Upper lobe of left lung (tissue), 6 donors: ENCODE measurements around the gene SCFD2. TPM values are rescaled to one million over a fixed set of nuclear protein-coding genes. Genes with fewer than 3 reads are reported as not detected.

ENCODE experiments used
- ATAC-seq, 2 donors: fragments of 200-7000 bp; cut with Tn5 transposase; one replicate each; pipeline ENCODE4 v1.9.1; 2022; ENCODE audit warnings: mild to moderate bottlenecking in 2 of 2, moderate library complexity in 2 of 2; ENCODE audit not compliant: low FRiP score in 2 of 2
- DNase-seq, 2 donors: peaks; one replicate each; pipeline ENCODE4 v3.0.0-alpha.2; 2019 to 2020
- H3K27ac ChIP-seq, 4 donors: fragments of 200-600 bp; sonication (generic); one replicate each; pipeline ENCODE4 v1.5.1; 2016 to 2019
- H3K27me3 ChIP-seq, 4 donors: fragments of 200-600 bp; sonication (generic); one replicate each; pipeline ENCODE4 v1.5.1; 2017 to 2019
- H3K36me3 ChIP-seq, 4 donors: fragments of 200-600 bp; sonication (generic); one replicate each; pipeline ENCODE4 v1.5.1; 2016 to 2019
- H3K4me1 ChIP-seq, 4 donors: fragments of 200-600 bp; sonication (generic); one replicate each; pipeline ENCODE4 v1.5.1; 2018 to 2019
- H3K4me3 ChIP-seq, 4 donors: fragments of 200-600 bp; sonication (generic); one replicate each; pipeline ENCODE4 v1.5.1; 2017 to 2019; ENCODE audit warnings: mild to moderate bottlenecking in 2 of 4, moderate library complexity in 1 of 4
- H3K9me3 ChIP-seq, 4 donors: fragments of 200-600 bp; sonication (generic); one replicate each; pipeline ENCODE4 v1.5.1; 2018 to 2019
- CTCF ChIP-seq, 6 experiments: fragments of 450-650 bp in 4 of 6; fragments of 200-600 bp in 2 of 6; sonication (generic) in 2 of 6; IDR thresholded peaks; one replicate each; pipeline ENCODE4 v1.5.1; 2016 to 2019; ENCODE audit warnings: antibody characterized with exemption in 6 of 6
- EP300 ChIP-seq, 4 donors: sonication (generic); formaldehyde crosslinking; IDR thresholded peaks; one replicate each; pipeline ENCODE4 v1.5.1; 2017; ENCODE audit warnings: antibody characterized with exemption in 4 of 4, control low read depth in 2 of 4
- POLR2A ChIP-seq, 4 donors: fragments of 450-650 bp; IDR thresholded peaks; one replicate each; pipeline ENCODE4 v1.5.1; 2016 to 2017; ENCODE audit warnings: antibody characterized with exemption in 4 of 4, mild to moderate bottlenecking in 2 of 4
- POLR2AphosphoS5 ChIP-seq, 2 donors: sonication (generic); formaldehyde crosslinking; IDR thresholded peaks; one replicate each; pipeline ENCODE4 v1.5.1; 2017; ENCODE audit warnings: antibody characterized with exemption in 2 of 2
- WGBS, 2 donors: methylation state at CpG; one replicate each; pipeline ENCODE4 v1.1.5; 2017 to 2018; 5-methylcytosine and 5-hydroxymethylcytosine counted together
- total RNA-seq, 6 donors: library from RNA; depleted of rRNA in 4 of 6; stranded (reverse); fragments of >200 nt in 4 of 6; gene quantifications; one replicate each; pipeline versions ENCODE4 v1.1.0 to v1.2.1, GENCODE V29; 2016 to 2021
- donor health status: DM: no; HTN: no; CAD: no; lungs with moderate emphysema.
- donor health status: DM: no; HTN: yes; CAD: no; lungs with severe emphysema.

SCFD2 gene
- total RNA-seq, 6 donors from 2014 or later = 15.2 to 33.5 (median 20.0) TPM

GRCh38 chr4:53362093-53362492, 3.8 kb downstream of the SCFD2 start:
- Histone ChIP-seq H3K4me3 (no peak overlapping the region), H3K27me3 (no peaks in the 10 kb centered on the region), H3K9me3 (no peaks in the 10 kb centered on the region), H3K27ac (no peak overlapping the region), H3K4me1 (peaks cover 19 to 30% (median 25%) of the 10 kb centered on the region in 4 donors), H3K36me3 (no peaks in the 10 kb centered on the region)
- WGBS, 2 donors = 94 to 95% methylated on average over 1 of the region's 1 CpG
- TF ChIP-seq EP300 (IDR thresholded peaks at IDR 0.05) (no peak), POLR2A (IDR thresholded peaks at IDR 0.05) (no peak), CTCF (IDR thresholded peaks at IDR 0.05) (no peak), POLR2AphosphoS5 (IDR thresholded peaks at IDR 0.05) (no peak)
- ATAC-seq = no peak
- DNase-seq = no peak

GRCh38 chr4:53361451-53361850, 4.4 kb downstream of the SCFD2 start:
- no peak overlapping the region for H3K27ac ChIP-seq
- DNase-seq (no peak), ATAC-seq (no peak)
- H3K27me3 ChIP-seq = no peaks in the 10 kb centered on the region
- H3K4me3 ChIP-seq = no peak overlapping the region
- peaks cover 19 to 29% (median 23%) of the 10 kb centered on the region in 4 donors for H3K4me1 ChIP-seq
- WGBS, 2 donors = 84 to 88% methylated on average over 3 of the region's 3 CpGs
- TF ChIP-seq CTCF (IDR thresholded peaks at IDR 0.05) = no peak
- TF ChIP-seq EP300 (IDR thresholded peaks at IDR 0.05) = no peak
- TF ChIP-seq POLR2AphosphoS5 (IDR thresholded peaks at IDR 0.05) = no peak
- no peak for TF ChIP-seq POLR2A (IDR thresholded peaks at IDR 0.05)
- no peaks in the 10 kb centered on the region for H3K9me3 ChIP-seq
- H3K36me3 ChIP-seq = no peaks in the 10 kb centered on the region

- no peaks in the 10 kb centered on the region for H3K4me1 ChIP-seq
- no peaks in the 10 kb centered on the region for H3K9me3 ChIP-seq
- H3K27ac ChIP-seq = no peak overlapping the region
- H3K27me3 ChIP-seq = no peaks in the 10 kb centered on the region
- DNase-seq (no peak), ATAC-seq (no peak)
- H3K36me3 ChIP-seq = peaks cover 0 to 19% (median 8%) of the 10 kb centered on the region in 4 donors
- H3K4me3 ChIP-seq = no peak overlapping the region
- no peak for TF ChIP-seq POLR2AphosphoS5 (IDR thresholded peaks at IDR 0.05)
- TF ChIP-seq EP300 (IDR thresholded peaks at IDR 0.05) = no peak
- TF ChIP-seq CTCF (IDR thresholded peaks at IDR 0.05) = no peak
- no peak for TF ChIP-seq POLR2A (IDR thresholded peaks at IDR 0.05)
These were observed 9.8 kb downstream of the SCFD2 start for GRCh38 chr4:53355930-53356521.

- ATAC-seq (peak in 1 of 2 donors; percentile 80), DNase-seq (peak in 1 of 2 donors; percentile 71)
- TF ChIP-seq CTCF (IDR thresholded peaks at IDR 0.05) (no peak), POLR2A (IDR thresholded peaks at IDR 0.05) (no peak), POLR2AphosphoS5 (IDR thresholded peaks at IDR 0.05) (no peak), EP300 (IDR thresholded peaks at IDR 0.05) (no peak)
- Histone ChIP-seq H3K27ac (no peak overlapping the region), H3K4me3 (no peak overlapping the region), H3K27me3 (no peaks in the 10 kb centered on the region), H3K9me3 (no peaks in the 10 kb centered on the region), H3K4me1 (no peaks in the 10 kb centered on the region), H3K36me3 (peaks cover 0 to 19% (median 9%) of the 10 kb centered on the region in 4 donors)
- 98 to 99% methylated on average over 6 to 24 of the region's 32 CpGs for WGBS, 2 donors
These were observed 11.7 kb downstream of the SCFD2 start for GRCh38 chr4:53354012-53354722.
